ENCODE data around the gene SARDH.

DNA sequence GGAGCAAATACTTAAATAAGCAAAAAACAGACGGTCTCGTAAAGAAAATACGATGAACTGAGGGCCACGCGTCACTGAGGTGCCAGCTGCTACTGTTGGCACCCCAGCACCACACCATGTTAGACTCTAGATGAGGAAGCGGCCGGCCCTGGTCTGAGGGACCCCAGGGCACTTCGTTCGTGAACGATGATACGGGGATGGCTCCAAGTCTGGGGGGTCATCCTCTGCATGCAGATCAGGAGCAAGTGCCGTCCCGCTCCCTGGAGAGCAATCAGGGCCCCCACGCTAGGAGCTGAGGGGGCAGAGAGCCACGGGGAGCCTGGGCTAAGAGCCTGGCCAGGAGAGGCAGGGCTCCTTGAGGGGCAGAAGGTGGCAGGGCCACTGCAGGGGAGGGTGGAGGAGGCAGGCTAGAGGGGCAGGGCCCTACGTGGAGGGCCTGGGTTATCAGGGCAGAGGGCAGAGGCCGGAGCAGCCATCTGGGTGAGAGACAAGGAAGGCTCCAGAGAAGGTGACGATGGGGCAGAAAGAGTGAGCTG lies 24.1 kb downstream of the SARDH start:
- TF ChIP-seq, protein P1, sequence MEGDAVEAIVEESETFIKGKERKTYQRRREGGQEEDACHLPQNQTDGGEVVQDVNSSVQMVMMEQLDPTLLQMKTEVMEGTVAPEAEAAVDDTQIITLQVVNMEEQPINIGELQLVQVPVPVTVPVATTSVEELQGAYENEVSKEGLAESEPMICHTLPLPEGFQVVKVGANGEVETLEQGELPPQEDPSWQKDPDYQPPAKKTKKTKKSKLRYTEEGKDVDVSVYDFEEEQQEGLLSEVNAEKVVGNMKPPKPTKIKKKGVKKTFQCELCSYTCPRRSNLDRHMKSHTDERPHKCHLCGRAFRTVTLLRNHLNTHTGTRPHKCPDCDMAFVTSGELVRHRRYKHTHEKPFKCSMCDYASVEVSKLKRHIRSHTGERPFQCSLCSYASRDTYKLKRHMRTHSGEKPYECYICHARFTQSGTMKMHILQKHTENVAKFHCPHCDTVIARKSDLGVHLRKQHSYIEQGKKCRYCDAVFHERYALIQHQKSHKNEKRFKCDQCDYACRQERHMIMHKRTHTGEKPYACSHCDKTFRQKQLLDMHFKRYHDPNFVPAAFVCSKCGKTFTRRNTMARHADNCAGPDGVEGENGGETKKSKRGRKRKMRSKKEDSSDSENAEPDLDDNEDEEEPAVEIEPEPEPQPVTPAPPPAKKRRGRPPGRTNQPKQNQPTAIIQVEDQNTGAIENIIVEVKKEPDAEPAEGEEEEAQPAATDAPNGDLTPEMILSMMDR (IDR thresholded peaks at IDR 0.05; ENCODE audit: low read depth, low read length, poor library complexity, severe bottlenecking), result no peak
- TF ChIP-seq EZH2phosphoT487 (IDR thresholded peaks at IDR 0.05; ENCODE audit: borderline replicate concordance, low read length), result no peak
